Measurements from ENCODE around the gene PAPSS2. TPM values are rescaled to one million over a fixed set of nuclear protein-coding genes. Genes with fewer than 3 reads are reported as not detected.

The PAPSS2 gene
- total and polyA plus RNA-seq, 2 experiments from 2014 or later = 13.2 to 19.6 TPM

GRCh38 chr10:87646935-87647334 lies 12.7 kb upstream of the PAPSS2 start:
- Histone ChIP-seq H3K79me2 (replicated peaks; ENCODE audit: insufficient read depth) (no peaks in the 10 kb centered on the region), H4K20me1 (replicated peaks; ENCODE audit: insufficient read depth) (no peaks in the 10 kb centered on the region), H2AFZ (no peak overlapping the region), H3K36me3 (ENCODE audit: insufficient read depth) (no peaks in the 10 kb centered on the region), H3K4me2 (no peak overlapping the region), H3K4me3 (no peak overlapping the region), H3K27ac (ENCODE audit: low read depth) (no peak overlapping the region), H3K27me3 (ENCODE audit: insufficient read depth) (no peaks in the 10 kb centered on the region), H3K4me1 (ENCODE audit: insufficient read depth) (no peaks in the 10 kb centered on the region), H3F3A (replicated peaks; ENCODE audit: low read depth) (no peaks in the 10 kb centered on the region), H3K9me2 (ENCODE audit: insufficient read depth) (peaks cover 3% of the 10 kb centered on the region; the same call in 1 of the 2 replicates)
- H3K27ac Mint-ChIP-seq = no peak overlapping the region
- no peak overlapping the region for H3K4me3 Mint-ChIP-seq
- TF ChIP-seq CTCF (conservative IDR thresholded peaks at IDR 0.05; ENCODE audit: low read depth in 2 of 2) (no peak), NANOG (IDR thresholded peaks at IDR 0.05; ENCODE audit: borderline replicate concordance) (no peak), ZNF114 (CRISPR knock-in tag; IDR thresholded peaks at IDR 0.05) (no peak)
- H3K36me3 Mint-ChIP-seq (ENCODE audit: low read depth) = peaks cover 6% of the 10 kb centered on the region; the same call in 1 of the 3 replicates
- H3K9me3 Mint-ChIP-seq = peaks cover 10% of the 10 kb centered on the region; the same call in 2 of the 3 replicates
- DNase-seq (ENCODE audit: low spot score) = no peak
- no peak for ATAC-seq
- no peaks in the 10 kb centered on the region for H3K27me3 Mint-ChIP-seq (ENCODE audit: insufficient read depth, low read depth, poor library complexity)
- H3K4me1 Mint-ChIP-seq = peaks cover 16% of the 10 kb centered on the region

GRCh38 chr10:87650838-87651589 lies 8.7 kb upstream of the PAPSS2 start:
- Histone ChIP-seq H3K4me2 (peak overlapping the region; percentile 13; the same call in 1 of the 2 replicates), H3K9me2 (ENCODE audit: insufficient read depth) (peaks cover 8% of the 10 kb centered on the region; the same call in 1 of the 2 replicates), H2AFZ (no peak overlapping the region), H4K20me1 (replicated peaks; ENCODE audit: insufficient read depth) (no peaks in the 10 kb centered on the region), H3F3A (replicated peaks; ENCODE audit: low read depth) (no peaks in the 10 kb centered on the region), H3K36me3 (ENCODE audit: insufficient read depth) (no peaks in the 10 kb centered on the region), H3K27me3 (ENCODE audit: insufficient read depth) (no peaks in the 10 kb centered on the region), H3K4me3 (no peak overlapping the region), H3K4me1 (ENCODE audit: insufficient read depth) (peaks cover 9% of the 10 kb centered on the region), H3K27ac (ENCODE audit: low read depth) (peak overlapping the region; percentile 78), H3K79me2 (replicated peaks; ENCODE audit: insufficient read depth) (no peaks in the 10 kb centered on the region)
- Mint-ChIP-seq H3K9me3 (peaks cover 6% of the 10 kb centered on the region; the same call in 2 of the 3 replicates), H3K36me3 (ENCODE audit: low read depth) (peaks cover 2% of the 10 kb centered on the region; the same call in 1 of the 3 replicates), H3K27ac (peak overlapping the region; percentile 88), H3K4me1 (peaks cover 30% of the 10 kb centered on the region), H3K27me3 (ENCODE audit: insufficient read depth, low read depth, poor library complexity) (no peaks in the 10 kb centered on the region), H3K4me3 (peak overlapping the region; percentile 25; the same call in 1 of the 3 replicates)
- no peak for TF ChIP-seq JUNB (IDR thresholded peaks at IDR 0.05; ENCODE audit: unreplicated experiment)
- peak; percentile 6; the same call in 1 of the 2 replicates for TF ChIP-seq ZNF331 (CRISPR knock-in tag; IDR thresholded peaks at IDR 0.05; ENCODE audit: low read depth)
- no peak for TF ChIP-seq ZNF114 (CRISPR knock-in tag; IDR thresholded peaks at IDR 0.05)
- ATAC-seq (no peak), DNase-seq (ENCODE audit: low spot score) (no peak)

- Histone ChIP-seq H3K79me2 (replicated peaks; ENCODE audit: insufficient read depth) (no peaks in the 10 kb centered on the region), H3K27ac (ENCODE audit: low read depth) (peak overlapping the region; percentile 78), H3K27me3 (ENCODE audit: insufficient read depth) (no peaks in the 10 kb centered on the region), H3K4me2 (peak overlapping the region; percentile 13; the same call in 1 of the 2 replicates), H3K36me3 (ENCODE audit: insufficient read depth) (no peaks in the 10 kb centered on the region), H3K9me2 (ENCODE audit: insufficient read depth) (peaks cover 8% of the 10 kb centered on the region; the same call in 1 of the 2 replicates), H3K4me1 (ENCODE audit: insufficient read depth) (peaks cover 10% of the 10 kb centered on the region), H3K4me3 (no peak overlapping the region), H4K20me1 (replicated peaks; ENCODE audit: insufficient read depth) (no peaks in the 10 kb centered on the region), H2AFZ (no peak overlapping the region), H3F3A (replicated peaks; ENCODE audit: low read depth) (no peaks in the 10 kb centered on the region)
- Mint-ChIP-seq H3K9me3 (peaks cover 3% of the 10 kb centered on the region; the same call in 1 of the 3 replicates), H3K4me3 (peak overlapping the region; percentile 25; the same call in 2 of the 3 replicates), H3K27ac (peak overlapping the region; percentile 88), H3K36me3 (ENCODE audit: low read depth) (no peaks in the 10 kb centered on the region), H3K4me1 (peaks cover 37% of the 10 kb centered on the region), H3K27me3 (ENCODE audit: insufficient read depth, low read depth, poor library complexity) (no peaks in the 10 kb centered on the region)
- ATAC-seq = peak; percentile 95
- peak; percentile 86 for DNase-seq (ENCODE audit: low spot score)
- TF ChIP-seq CTCF (conservative IDR thresholded peaks at IDR 0.05; ENCODE audit: low read depth in 2 of 2) = no peak
- 0 out of 2 replicates have a peak, but pooled peaks have one; percentile 21 for TF ChIP-seq CREB1 (CRISPR knock-in tag; IDR thresholded peaks at IDR 0.05; ENCODE audit: low read depth)
- no peak for TF ChIP-seq ZNF114 (CRISPR knock-in tag; IDR thresholded peaks at IDR 0.05)
- TF ChIP-seq EZH2phosphoT487 (IDR thresholded peaks at IDR 0.05; ENCODE audit: unreplicated experiment) = no peak
- no peak for TF ChIP-seq JUNB (IDR thresholded peaks at IDR 0.05; ENCODE audit: unreplicated experiment)
Measured at GRCh38 chr10:87651801-87652200, 7.9 kb upstream of the PAPSS2 start.

Data from GM23338 (cell line).